Neural cell (in vitro differentiated cells): ENCODE data around the gene KRTAP10-1. TPM values are rescaled to one million over a fixed set of nuclear protein-coding genes. Genes with fewer than 3 reads are reported as not detected.
"Not testable (repeated sequence)": the region's sequence is repeated elsewhere in the genome, so short reads cannot be mapped to it uniquely, and the experiment has no call there.

ENCODE experiments used
- H2AFZ ChIP-seq: fragments of 200-600, 300-800 bp; sonication (generic), shearing (Covaris generic); 2 replicates; pipeline ENCODE4 v1.6.0; 2014; ENCODE audit warnings: low read depth, mild to moderate bottlenecking, antibody characterized with exemption, low read length, moderate library complexity
- H3F3A ChIP-seq: fragments of 200-600 bp; shearing (Covaris generic); 2 replicates; pipeline ENCODE4 v1.6.1; 2016; ENCODE audit warnings: mild to moderate bottlenecking, moderate library complexity, mixed read lengths, antibody characterized with exemption, low read length; ENCODE audit not compliant: insufficient read depth, poor library complexity, severe bottlenecking
- H3K27ac ChIP-seq: fragments of 200-600, 300-800 bp; sonication (generic), shearing (Covaris generic); 2 replicates; pipeline ENCODE4 v1.5.1; 2014; ENCODE audit warnings: mild to moderate bottlenecking, low read length, moderate library complexity
- H3K27me3 ChIP-seq: fragments of 300-800, 200-600 bp; sonication (generic), shearing (Covaris generic); 2 replicates; pipeline ENCODE4 v1.6.0; 2014; ENCODE audit warnings: mild to moderate bottlenecking, low read depth, low read length, moderate library complexity; ENCODE audit not compliant: insufficient read depth
- H3K36me3 ChIP-seq: fragments of 300-800, 200-600 bp; sonication (generic), shearing (Covaris generic); 2 replicates; pipeline ENCODE4 v1.5.1; 2014; ENCODE audit warnings: mild to moderate bottlenecking, antibody characterized with exemption, low read length, moderate library complexity; ENCODE audit not compliant: insufficient read depth
- H3K4me2 ChIP-seq: fragments of 300-800, 200-600 bp; sonication (generic), shearing (Covaris generic); 2 replicates; pipeline ENCODE4 v1.6.0; 2014; ENCODE audit warnings: mild to moderate bottlenecking, low read length
- H3K4me3 ChIP-seq: fragments of 300-800, 200-600 bp; sonication (generic), shearing (Covaris generic); 2 replicates; pipeline ENCODE4 v1.5.1; 2014; ENCODE audit warnings: mild to moderate bottlenecking, low read length, moderate library complexity
- H3K79me2 ChIP-seq: fragments of 200-600 bp; shearing (Covaris generic); replicated peaks from 2 replicates; pipeline ENCODE4 v1.6.0; 2014; ENCODE audit warnings: mild to moderate bottlenecking, low read length, moderate library complexity; ENCODE audit not compliant: insufficient read depth
- H3K9ac ChIP-seq: fragments of 300-800, 200-600 bp; sonication (generic), shearing (Covaris generic); 2 replicates; pipeline ENCODE4 v1.6.1; 2016; ENCODE audit warnings: mild to moderate bottlenecking, low read length, mixed read lengths
- H3K9me2 ChIP-seq: fragments of 200-600 bp; shearing (Covaris generic); 2 replicates; pipeline ENCODE4 v1.6.1; 2016; ENCODE audit warnings: mild to moderate bottlenecking, low read length, mixed read lengths; ENCODE audit not compliant: insufficient read depth
- H3K9me3 ChIP-seq: fragments of 200-600, 300-800 bp; sonication (generic), shearing (Covaris generic); 2 replicates; pipeline ENCODE4 v1.6.1; 2016; ENCODE audit warnings: mild to moderate bottlenecking, mixed run types, low read length, moderate library complexity, mixed read lengths
- H4K20me1 ChIP-seq: fragments of 200-600 bp; shearing (Covaris generic); 2 replicates; pipeline ENCODE4 v1.6.1; 2016; ENCODE audit warnings: mild to moderate bottlenecking, mixed run types; ENCODE audit not compliant: insufficient read depth
- CTCF ChIP-seq: fragments of 450-650 bp; IDR thresholded peaks from 2 replicates; pipeline ENCODE4 v1.5.1; 2014; ENCODE audit warnings: antibody characterized with exemption, mild to moderate bottlenecking, moderate library complexity; ENCODE audit not compliant: poor library complexity, severe bottlenecking
- EP300 ChIP-seq: fragments of 450-650 bp; conservative IDR thresholded peaks from 2 replicates; pipeline ENCODE4 v1.6.1; 2014; ENCODE audit warnings: antibody characterized with exemption, mild to moderate bottlenecking, moderate library complexity; ENCODE audit not compliant: poor library complexity, severe bottlenecking
- EZH2 ChIP-seq: fragments of 200-600, 300-800 bp; shearing (Covaris generic), sonication (generic); IDR thresholded peaks from 2 replicates; pipeline ENCODE4 v1.6.1; 2014; ENCODE audit warnings: antibody characterized with exemption, low read length, borderline replicate concordance, mild to moderate bottlenecking; ENCODE audit not compliant: insufficient read depth, poor library complexity, severe bottlenecking
- MXI1 ChIP-seq: fragments of 450-650 bp; conservative IDR thresholded peaks from 2 replicates; pipeline ENCODE4 v1.6.1; 2014; ENCODE audit warnings: antibody characterized with exemption, mild to moderate bottlenecking; ENCODE audit not compliant: poor library complexity, severe bottlenecking
- POLR2AphosphoS5 ChIP-seq: IDR thresholded peaks from 2 replicates; pipeline ENCODE4 v1.6.1; 2012
- RAD21 ChIP-seq: fragments of 450-650 bp; conservative IDR thresholded peaks from 2 replicates; pipeline ENCODE4 v1.6.1; 2014; ENCODE audit warnings: antibody characterized with exemption, mild to moderate bottlenecking, moderate library complexity
- REST ChIP-seq: IDR thresholded peaks from 2 replicates; pipeline ENCODE4 v1.6.1; 2012; ENCODE audit warnings: borderline replicate concordance
- SMC3 ChIP-seq: fragments of 450-650 bp; conservative IDR thresholded peaks from 2 replicates; pipeline ENCODE4 v1.6.1; 2014; ENCODE audit warnings: antibody characterized with exemption, mild to moderate bottlenecking, moderate library complexity; ENCODE audit not compliant: poor library complexity
- TAF1 ChIP-seq: IDR thresholded peaks from 2 replicates; pipeline ENCODE4 v1.6.1; 2012; ENCODE audit warnings: low read depth
- polyA plus RNA-seq: library from polyadenylated mRNA; depleted of rRNA; stranded (reverse); fragments of >200 nt; gene quantifications from 2 replicates; pipeline ENCODE4 v1.2.3, GENCODE V29; 2014

The KRTAP10-1 gene
- polyA plus RNA-seq, 1 donor from 2014 or later = not detected

GRCh38 chr21:44582055-44582454 is 42.1 kb upstream of the KRTAP10-1 start:
- H3K36me3 ChIP-seq = no peaks in the 10 kb centered on the region
- H4K20me1 ChIP-seq = no peaks in the 10 kb centered on the region
- H3K4me3 ChIP-seq = no peak overlapping the region
- no peaks in the 10 kb centered on the region for H3K9me3 ChIP-seq
- H3K27me3 ChIP-seq = no peaks in the 10 kb centered on the region
- no peak overlapping the region for H2AFZ ChIP-seq
- H3K27ac ChIP-seq = no peak overlapping the region
- TF ChIP-seq TAF1 = no peak
- TF ChIP-seq EP300 = no peak
- no peak for TF ChIP-seq CTCF
- no peak for TF ChIP-seq REST
- TF ChIP-seq POLR2AphosphoS5 = no peak
- TF ChIP-seq SMC3 = no peak
- no peak for TF ChIP-seq EZH2
- no peak for TF ChIP-seq RAD21
- no peak for TF ChIP-seq MXI1
- no peak overlapping the region for H3K4me2 ChIP-seq
- no peaks in the 10 kb centered on the region for H3K9me2 ChIP-seq
- H3K9ac ChIP-seq = no peak overlapping the region
- no peaks in the 10 kb centered on the region for H3K79me2 ChIP-seq
- no peaks in the 10 kb centered on the region for H3F3A ChIP-seq

GRCh38 chr21:44581158-44581557 is 41.2 kb upstream of the KRTAP10-1 start:
- Histone ChIP-seq H3K9ac (no peak overlapping the region), H3K27ac (no peak overlapping the region), H3K9me3 (no peaks in the 10 kb centered on the region), H3K27me3 (no peaks in the 10 kb centered on the region), H3K36me3 (no peaks in the 10 kb centered on the region), H4K20me1 (no peaks in the 10 kb centered on the region), H3K4me3 (no peak overlapping the region), H3F3A (no peaks in the 10 kb centered on the region), H3K4me2 (no peak overlapping the region), H3K9me2 (no peaks in the 10 kb centered on the region), H3K79me2 (no peaks in the 10 kb centered on the region), H2AFZ (no peak overlapping the region)
- TF ChIP-seq POLR2AphosphoS5 (no peak), EZH2 (no peak), TAF1 (no peak), CTCF (no peak), REST (no peak), SMC3 (no peak)

GRCh38 chr21:44580231-44580821 is 40.3 kb upstream of the KRTAP10-1 start, which contains the start of gene KRTAP10-5:
KRTAP10-5 (minus strand) TSS chr21:44580604; CDS start chr21:44580578, 26 bp downstream.
- H3K9ac ChIP-seq, H2AFZ ChIP-seq, H3K4me2 ChIP-seq, H3F3A ChIP-seq, H3K27me3 ChIP-seq, H3K79me2 ChIP-seq, H3K4me3 ChIP-seq, H3K36me3 ChIP-seq, H3K9me2 ChIP-seq, H3K27ac ChIP-seq, H4K20me1 ChIP-seq, H3K9me3 ChIP-seq: not testable (repeated sequence)
